ENCODE measurements around the gene HESX1.

Gene HESX1
- total RNA-seq: 0 to 0.07 reads per million in 2 donors

GRCh38 chr3:57199895-57200297, at the start of gene HESX1:
TSS of gene HESX1 (minus strand) at chr3:57199978. CDS start at chr3:57199918, 60 bp downstream.
- no peak for DNase-seq

- no peak for DNase-seq
These were observed 45.2 kb upstream of the HESX1 start for GRCh38 chr3:57244946-57245345.

GRCh38 chr3:57234613-57235575, 35.1 kb upstream of the HESX1 start:
- DNase-seq: no peak

GRCh38 chr3:57233799-57234198, 34.0 kb upstream of the HESX1 start:
- no peak for DNase-seq

GRCh38 chr3:57230006-57230405, 30.2 kb upstream of the HESX1 start:
- DNase-seq: peak in 1 of 5 experiments; percentile 3

GRCh38 chr3:57227930-57228751, 28.4 kb upstream of the HESX1 start:
- DNase-seq: peak in 4 of 5 experiments; percentile 7 to 74 (median 20)

GRCh38 chr3:57227204-57227929, 27.6 kb upstream of the HESX1 start, which contains the start of gene APPL1:
TSS of gene APPL1 (plus strand) at chr3:57227729. CDS start at chr3:57227884, 155 bp downstream.
- peak; percentile 73 to 92 (median 81) for DNase-seq

GRCh38 chr3:57226176-57226575, 26.4 kb upstream of the HESX1 start:
- no peak for DNase-seq

- DNase-seq: peak in 1 of 5 experiments; percentile 12
These were observed 25.1 kb upstream of the HESX1 start for GRCh38 chr3:57224856-57225255.

- DNase-seq: no peak
These were observed 22.1 kb upstream of the HESX1 start for GRCh38 chr3:57221883-57222282.

GRCh38 chr3:57206423-57206822, 6.6 kb upstream of the HESX1 start:
- DNase-seq: no peak

GRCh38 chr3:57194641-57195040, 5.1 kb downstream of the HESX1 start:
- DNase-seq: no peak

- DNase-seq: no peak
These were observed 7.8 kb downstream of the HESX1 start for GRCh38 chr3:57192028-57192427.

- DNase-seq: no peak
These were observed 15.3 kb downstream of the HESX1 start for GRCh38 chr3:57184526-57184925.

- DNase-seq: peak in 1 of 5 experiments; percentile 18
These were observed 20.0 kb downstream of the HESX1 start for GRCh38 chr3:57179580-57180410.

- DNase-seq: no peak
These were observed 23.7 kb downstream of the HESX1 start for GRCh38 chr3:57176045-57176444.

- DNase-seq: no peak
These were observed 26.1 kb downstream of the HESX1 start for GRCh38 chr3:57173687-57174086.

GRCh38 chr3:57170946-57171345, 28.8 kb downstream of the HESX1 start:
- DNase-seq: no peak

- peak; percentile 26 to 73 (median 32) for DNase-seq
These were observed 29.7 kb downstream of the HESX1 start for GRCh38 chr3:57169872-57170623.

GRCh38 chr3:57169108-57169507, 30.7 kb downstream of the HESX1 start:
- DNase-seq: no peak

GRCh38 chr3:57168151-57168550, 31.6 kb downstream of the HESX1 start:
- DNase-seq: no peak
